GM12878 (cell line): ENCODE results near the gene ADSS1. TPM values are rescaled to one million over a fixed set of nuclear protein-coding genes. Genes with fewer than 3 reads are reported as not detected.
A peak's percentile ranks its signal among the peaks of the same experiment; 100 is the strongest.

ENCODE experiments used
- ATAC-seq: fragments of 200-7000 bp; cut with Tn5 transposase; 3 replicates; pipeline ENCODE4 v1.9.1; 2020; ENCODE audit warnings: mild to moderate bottlenecking, moderate library complexity
- BruUV-seq: library from RNA; stranded (reverse); fragments of 400-500 nt; replicated peaks from 2 replicates; lab custom pipeline; 2021; lab: Mats Ljungman, UMichigan
- CTCF ChIA-PET: fragments of 300-600 bp; sonication (Branson Sonifier 250); formaldehyde crosslinking; extraction: SDS; loops from one replicate; lab custom pipeline; 2021; ENCODE audit warnings: inconsistent platforms; lab: Yijun Ruan, JAX
- POLR2A ChIA-PET: fragments of 350-600 bp; formaldehyde crosslinking; extraction: SDS; loops from one replicate; lab custom pipeline; 2021; ENCODE audit warnings: inconsistent platforms; lab: Charles Lee
- RAD21 ChIA-PET: fragments of 300-600 bp; sonication (Branson Sonifier 250); formaldehyde crosslinking; loops from one replicate; lab custom pipeline; 2023; ENCODE audit warnings: antibody characterized with exemption; ENCODE audit not compliant: unreplicated experiment; lab: Charles Lee
- SMC1A ChIA-PET: fragments of 300-600 bp; sonication (Branson Sonifier 250); formaldehyde crosslinking; loops from one replicate; lab custom pipeline; 2023; ENCODE audit not compliant: unreplicated experiment, uncharacterized antibody; lab: Charles Lee
- DNase-seq: peaks from one replicate; pipeline ENCODE4 v3.0.0-alpha.2; 2011; ENCODE audit warnings: low read depth, low spot score
- FAIRE-seq: peaks from 3 replicates; lab custom pipeline; 2011; peaks lifted over from hg19 to GRCh38; lab: Jason Lieb, UNC
- H2AFZ ChIP-seq: 2 replicates; pipeline ENCODE4 v1.6.0; 2011; ENCODE audit warnings: low read depth, low read length, control low read depth; ENCODE audit not compliant: control insufficient read depth
- H3K27ac ChIP-seq: 2 replicates; pipeline ENCODE4 v1.5.1; 2011; ENCODE audit warnings: control low read depth; ENCODE audit not compliant: control insufficient read depth, insufficient read depth
- H3K27me3 ChIP-seq, 2 experiments: replicated peaks in 1 of 2; 2 replicates each; pipeline versions ENCODE4 v1.6.0 to v1.6.1; 2011; ENCODE audit warnings: low read length in 1 of 2; ENCODE audit not compliant: control insufficient read depth in 2 of 2, insufficient read depth in 2 of 2
- H3K36me3 ChIP-seq, 2 experiments: 2 replicates each; pipeline ENCODE4 v1.5.1; 2011; ENCODE audit warnings: low read length in 1 of 2; ENCODE audit not compliant: control insufficient read depth in 2 of 2, insufficient read depth in 2 of 2
- H3K4me1 ChIP-seq: 2 replicates; pipeline ENCODE4 v1.6.1; 2011; ENCODE audit warnings: mild to moderate bottlenecking, low read length, moderate library complexity, mixed read lengths; ENCODE audit not compliant: control insufficient read depth, insufficient read depth
- H3K4me2 ChIP-seq: 2 replicates; pipeline ENCODE4 v1.6.0; 2011; ENCODE audit warnings: control low read depth; ENCODE audit not compliant: control insufficient read depth, insufficient read depth
- H3K4me3 ChIP-seq: fragments of 200-600 bp; sonication (generic); 2 replicates; pipeline ENCODE4 v1.5.1; 2016
- H3K79me2 ChIP-seq: 2 replicates; pipeline ENCODE4 v1.6.0; 2011; ENCODE audit warnings: low read length; ENCODE audit not compliant: control insufficient read depth, insufficient read depth
- H3K9ac ChIP-seq: 2 replicates; pipeline ENCODE4 v1.8.0; 2011; ENCODE audit warnings: low read length, control low read depth, mixed read lengths; ENCODE audit not compliant: control insufficient read depth, insufficient read depth
- H3K9me3 ChIP-seq: replicated peaks from 3 replicates; pipeline ENCODE4 v1.5.1; 2011; ENCODE audit warnings: mild to moderate bottlenecking, low read length; ENCODE audit not compliant: control insufficient read depth, insufficient read depth
- H4K20me1 ChIP-seq: 2 replicates; pipeline ENCODE4 v1.6.0; 2011; ENCODE audit not compliant: control insufficient read depth, insufficient read depth
- E4F1 ChIP-seq: fragments of 450-650 bp; IDR thresholded peaks from 2 replicates; pipeline ENCODE4 v1.6.1; 2018; ENCODE audit warnings: borderline replicate concordance, mild to moderate bottlenecking; ENCODE audit not compliant: partially characterized antibody
- MEF2B ChIP-seq: fragments of 450-650 bp; IDR thresholded peaks from 2 replicates; pipeline ENCODE4 v1.6.1; 2018; ENCODE audit warnings: mild to moderate bottlenecking, moderate library complexity; ENCODE audit not compliant: partially characterized antibody, poor library complexity, severe bottlenecking
- MTA3 ChIP-seq: IDR thresholded peaks from 2 replicates; pipeline ENCODE4 v1.6.1; 2012; ENCODE audit warnings: low read length, inconsistent platforms, borderline replicate concordance
- NFYA ChIP-seq: IDR thresholded peaks from 2 replicates; pipeline ENCODE4 v1.6.1; 2011; ENCODE audit warnings: low read depth, mild to moderate bottlenecking, low read length, improper control_type of control experiment, borderline replicate concordance
- SIN3A ChIP-seq: IDR thresholded peaks from 2 replicates; pipeline ENCODE4 v1.6.1; 2012; ENCODE audit warnings: low read depth, low read length, improper control_type of control experiment
- TARDBP ChIP-seq: IDR thresholded peaks from 2 replicates; pipeline ENCODE4 v1.6.1; 2016; ENCODE audit warnings: borderline replicate concordance
- ZNF274 ChIP-seq: IDR thresholded peaks from one replicate; pipeline ENCODE4 v1.8.0; 2011; ENCODE audit not compliant: insufficient read length, insufficient read depth
- WGBS: methylation state at CpG from one replicate; pipeline ENCODE4 v1.1.6; 2016; ENCODE audit warnings: low lambda C conversion rate; ENCODE audit not compliant: insufficient replicate concordance, insufficient coverage; ENCODE audit errors: missing lambda C conversion rate; 5-methylcytosine and 5-hydroxymethylcytosine counted together
- in situ Hi-C: fragments of 300-500 bp; cut with MboI; formaldehyde crosslinking; loops from 9 replicates; pipeline ENCODE4 v1.14.3; 2018; ENCODE audit warnings: mixed read lengths
- intact Hi-C: fragments of 100-400 bp; cut with micrococcal nuclease; formaldehyde crosslinking; loops from one replicate; pipeline ENCODE4 v1.14.2; 2022; ENCODE audit not compliant: unreplicated experiment
- polyA plus RNA-seq, 11 experiments: library from polyadenylated mRNA; depleted of rRNA in 4 of 11; unstranded in 6 of 11; stranded (reverse) in 5 of 11; fragments of >200 nt; fragmentation: Nextera tagmentation in 4 of 11; fragmentation: Illumina TruSeq in 1 of 11; extraction: Ambion mirVana in 4 of 11; extraction: Trizol in 1 of 11; gene quantifications; 1 replicate in 1 of 11; 2 replicates in 10 of 11; pipeline versions ENCODE4 v1.2.1 to v1.2.3, GENCODE V29; 2011 to 2016; ENCODE audit warnings: inconsistent platforms in 2 of 11, missing spikeins in 2 of 11, low read depth in 1 of 11
- total RNA-seq, 4 experiments: library from RNA; depleted of rRNA in 3 of 4; stranded (reverse); fragments of >200 nt in 3 of 4; fragmentation: Illumina TruSeq in 1 of 4; extraction: Trizol in 1 of 4; gene quantifications; 2 replicates each; pipeline versions ENCODE4 v1.2.1 to v1.2.3, GENCODE V29; 2013 to 2021
- TF ChIP-seq, protein P1 (sequence below): IDR thresholded peaks from 2 replicates; pipeline ENCODE4 v1.6.1; 2011; ENCODE audit warnings: low read depth, low read length, improper control_type of control experiment, borderline replicate concordance

Gene ADSS1
- total and polyA plus RNA-seq, 10 of the 15 experiments (the other 5 are each of a cell fraction or from before 2014, with no cell fraction given): 0.11 to 0.45 (median 0.28) TPM; not detected in 5

GRCh38 chr14:104778694-104779331 is 54.8 kb downstream of the ADSS1 start:
- H3K9me3 ChIP-seq: no peaks in the 10 kb centered on the region
- ChIA-PET RAD21 (no interaction called here), POLR2A (interaction anchor here (0.5 kb wide), 1 partner anchor 14 kb away, joined by 5 read pairs; no protein-coding TSS in a partner anchor), CTCF (no interaction called here), SMC1A (no interaction called here)
- intact Hi-C loops: no loop called here
- H3K36me3 ChIP-seq: peaks cover 0 to 12% of the 10 kb centered on the region in 2 experiments; a peak in 2 of 4 replicates
- WGBS: 83% methylated on average over 15 of the region's 15 CpGs
- H3K4me1 ChIP-seq: no peaks in the 10 kb centered on the region
- no peaks in the 10 kb centered on the region for H4K20me1 ChIP-seq
- in situ Hi-C loops: no loop called here
- no peak overlapping the region for H3K9ac ChIP-seq
- no peaks in the 10 kb centered on the region for H3K27me3 ChIP-seq
- BruUV-seq: no TSS peak
- H3K4me3 ChIP-seq: no peak overlapping the region
- H3K79me2 ChIP-seq: no peaks in the 10 kb centered on the region
- TF ChIP-seq E4F1: no peak
- TF ChIP-seq, protein P1, sequence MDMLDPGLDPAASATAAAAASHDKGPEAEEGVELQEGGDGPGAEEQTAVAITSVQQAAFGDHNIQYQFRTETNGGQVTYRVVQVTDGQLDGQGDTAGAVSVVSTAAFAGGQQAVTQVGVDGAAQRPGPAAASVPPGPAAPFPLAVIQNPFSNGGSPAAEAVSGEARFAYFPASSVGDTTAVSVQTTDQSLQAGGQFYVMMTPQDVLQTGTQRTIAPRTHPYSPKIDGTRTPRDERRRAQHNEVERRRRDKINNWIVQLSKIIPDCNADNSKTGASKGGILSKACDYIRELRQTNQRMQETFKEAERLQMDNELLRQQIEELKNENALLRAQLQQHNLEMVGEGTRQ: no peak
- TF ChIP-seq NFYA: no peak
- TF ChIP-seq MEF2B: no peak
- TF ChIP-seq ZNF274: no peak
- no peak for TF ChIP-seq MTA3
- TF ChIP-seq SIN3A: no peak
- no peak for TF ChIP-seq TARDBP
- H3K27ac ChIP-seq: no peak overlapping the region
- ATAC-seq (peak; percentile 24; the same call in 1 of the 3 replicates), FAIRE-seq (no peak), DNase-seq (no peak)
- H2AFZ ChIP-seq: no peak overlapping the region
- H3K4me2 ChIP-seq: no peak overlapping the region
